ENCODE measurements around the gene CSTPP1.

GRCh38 chr11:47010179-47010578 is 73.6 kb downstream of the CSTPP1 start:
- no peak for TF ChIP-seq CBX8 (IDR thresholded peaks at IDR 0.05; ENCODE audit: borderline replicate concordance, low read depth, low read length)
- TF ChIP-seq POLR2A (IDR thresholded peaks at IDR 0.05; ENCODE audit: control extremely low read depth in 1 of 2, low read depth in 2 of 2, low read length in 2 of 2) = no peak
- no peak for TF ChIP-seq ATF3 (IDR thresholded peaks at IDR 0.05; ENCODE audit: insufficient read depth, low read depth, low read length)
